ENCODE results near the gene TRUB2.

The TRUB2 gene

DNA sequence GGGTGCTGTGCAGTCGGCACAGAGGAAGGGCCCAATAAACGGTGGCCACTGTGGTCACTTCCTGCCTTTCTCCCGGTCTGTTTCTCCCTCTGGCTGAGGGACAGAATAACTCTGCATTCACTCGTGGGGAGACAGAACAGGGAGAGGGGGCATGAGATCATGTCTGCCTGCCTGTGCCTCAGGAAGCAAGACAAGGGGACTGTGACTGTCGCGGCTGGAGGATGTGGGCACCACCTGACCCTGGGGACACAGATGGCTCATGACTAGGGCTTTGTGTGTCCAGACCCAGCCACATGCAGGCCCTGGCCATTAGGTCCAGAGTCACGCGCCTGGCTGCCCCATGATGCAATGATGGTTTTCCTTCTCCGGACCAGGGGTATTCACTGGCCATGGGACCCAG is 5.8 kb downstream of the TRUB2 start:
- no peak for TF ChIP-seq TOX (CRISPR knock-in tag; IDR thresholded peaks at IDR 0.05; ENCODE audit: borderline replicate concordance)
- no peak for TF ChIP-seq ESRRG (CRISPR knock-in tag; IDR thresholded peaks at IDR 0.05)
- no peak for TF ChIP-seq ARNTL (CRISPR knock-in tag; IDR thresholded peaks at IDR 0.05; ENCODE audit: borderline replicate concordance, low read depth)
- TF ChIP-seq, protein P1, sequence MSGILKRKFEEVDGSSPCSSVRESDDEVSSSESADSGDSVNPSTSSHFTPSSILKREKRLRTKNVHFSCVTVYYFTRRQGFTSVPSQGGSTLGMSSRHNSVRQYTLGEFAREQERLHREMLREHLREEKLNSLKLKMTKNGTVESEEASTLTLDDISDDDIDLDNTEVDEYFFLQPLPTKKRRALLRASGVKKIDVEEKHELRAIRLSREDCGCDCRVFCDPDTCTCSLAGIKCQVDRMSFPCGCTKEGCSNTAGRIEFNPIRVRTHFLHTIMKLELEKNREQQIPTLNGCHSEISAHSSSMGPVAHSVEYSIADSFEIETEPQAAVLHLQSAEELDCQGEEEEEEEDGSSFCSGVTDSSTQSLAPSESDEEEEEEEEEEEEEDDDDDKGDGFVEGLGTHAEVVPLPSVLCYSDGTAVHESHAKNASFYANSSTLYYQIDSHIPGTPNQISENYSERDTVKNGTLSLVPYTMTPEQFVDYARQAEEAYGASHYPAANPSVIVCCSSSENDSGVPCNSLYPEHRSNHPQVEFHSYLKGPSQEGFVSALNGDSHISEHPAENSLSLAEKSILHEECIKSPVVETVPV (CRISPR knock-in tag; IDR thresholded peaks at IDR 0.05) = no peak
- TF ChIP-seq PATZ1 (CRISPR knock-in tag; IDR thresholded peaks at IDR 0.05; ENCODE audit: borderline replicate concordance) = no peak
- no peak for TF ChIP-seq TSHZ2 (CRISPR knock-in tag; IDR thresholded peaks at IDR 0.05)
- no peak for TF ChIP-seq ZNF70 (CRISPR knock-in tag; IDR thresholded peaks at IDR 0.05)
- no peak for TF ChIP-seq ISL1 (CRISPR knock-in tag; IDR thresholded peaks at IDR 0.05)
- no peak for TF ChIP-seq RARB (CRISPR knock-in tag; IDR thresholded peaks at IDR 0.05)
- no peak for TF ChIP-seq CREB5 (CRISPR knock-in tag; IDR thresholded peaks at IDR 0.05; ENCODE audit: low read depth)
- no peak for ATAC-seq

DNA sequence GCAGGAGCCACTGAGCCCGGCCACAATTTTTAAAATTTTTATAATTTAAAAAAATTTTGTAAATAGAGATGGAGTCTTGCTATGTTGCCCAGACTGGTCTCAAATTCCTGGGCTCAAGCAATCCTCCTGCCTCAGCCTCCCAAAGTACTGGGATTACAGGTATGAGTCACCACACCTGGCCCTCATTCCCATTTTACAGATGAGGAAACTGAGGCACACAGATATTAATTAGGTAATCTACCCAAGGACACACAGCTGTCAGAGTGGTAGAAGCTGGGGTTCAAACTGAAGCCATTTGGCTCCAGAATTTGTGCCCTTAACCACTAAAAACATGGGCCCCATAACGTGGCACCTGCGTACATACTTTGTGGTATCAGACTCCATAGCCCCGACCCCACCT is 7.5 kb downstream of the TRUB2 start:
- no peak for ATAC-seq
- TF ChIP-seq ZNF8 (CRISPR knock-in tag; IDR thresholded peaks at IDR 0.05) (no peak), ISL1 (CRISPR knock-in tag; IDR thresholded peaks at IDR 0.05) (no peak), PPARA (CRISPR knock-in tag; IDR thresholded peaks at IDR 0.05; ENCODE audit: borderline replicate concordance) (no peak), RARB (CRISPR knock-in tag; IDR thresholded peaks at IDR 0.05) (no peak), ESRRG (CRISPR knock-in tag; IDR thresholded peaks at IDR 0.05) (no peak), TSHZ2 (CRISPR knock-in tag; IDR thresholded peaks at IDR 0.05) (no peak), GLIS3 (CRISPR knock-in tag; IDR thresholded peaks at IDR 0.05) (no peak), ZFP3 (CRISPR knock-in tag; IDR thresholded peaks at IDR 0.05) (no peak)
- TF ChIP-seq, protein P2, sequence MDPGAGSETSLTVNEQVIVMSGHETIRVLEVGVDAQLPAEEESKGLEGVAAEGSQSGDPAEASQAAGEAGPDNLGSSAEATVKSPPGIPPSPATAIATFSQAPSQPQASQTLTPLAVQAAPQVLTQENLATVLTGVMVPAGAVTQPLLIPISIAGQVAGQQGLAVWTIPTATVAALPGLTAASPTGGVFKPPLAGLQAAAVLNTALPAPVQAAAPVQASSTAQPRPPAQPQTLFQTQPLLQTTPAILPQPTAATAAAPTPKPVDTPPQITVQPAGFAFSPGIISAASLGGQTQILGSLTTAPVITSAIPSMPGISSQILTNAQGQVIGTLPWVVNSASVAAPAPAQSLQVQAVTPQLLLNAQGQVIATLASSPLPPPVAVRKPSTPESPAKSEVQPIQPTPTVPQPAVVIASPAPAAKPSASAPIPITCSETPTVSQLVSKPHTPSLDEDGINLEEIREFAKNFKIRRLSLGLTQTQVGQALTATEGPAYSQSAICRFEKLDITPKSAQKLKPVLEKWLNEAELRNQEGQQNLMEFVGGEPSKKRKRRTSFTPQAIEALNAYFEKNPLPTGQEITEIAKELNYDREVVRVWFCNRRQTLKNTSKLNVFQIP (CRISPR knock-in tag; IDR thresholded peaks at IDR 0.05; ENCODE audit: borderline replicate concordance, low read depth) = no peak

- ATAC-seq = no peak
These were observed 11.8 kb downstream of the TRUB2 start for GRCh38 chr9:128310461-128310860.

More at GRCh38 chr9:128310461-128310860, 11.8 kb downstream of the TRUB2 start:
- TF ChIP-seq ESRRG (CRISPR knock-in tag; IDR thresholded peaks at IDR 0.05) (no peak), SNAI2 (CRISPR knock-in tag; IDR thresholded peaks at IDR 0.05) (no peak), ZC3H10 (CRISPR knock-in tag; IDR thresholded peaks at IDR 0.05) (no peak), TSHZ2 (CRISPR knock-in tag; IDR thresholded peaks at IDR 0.05) (no peak)
- TF ChIP-seq, protein P1 (CRISPR knock-in tag; IDR thresholded peaks at IDR 0.05) = no peak

All from SK-N-SH treated with all-trans-retinoic acid at 6 μM for 48 hours (cell line).